Measurements from ENCODE around the gene BORA.

GRCh38 chr13:72745260-72745659, 17.5 kb downstream of the BORA start:
- TF ChIP-seq FOXA1 (IDR thresholded peaks at IDR 0.05) (no peak), JUND (IDR thresholded peaks at IDR 0.05) (no peak), RXRA (IDR thresholded peaks at IDR 0.05) (no peak), CTCF (IDR thresholded peaks at IDR 0.05; ENCODE audit: low read depth, low read length, missing input control) (no peak), YY1 (IDR thresholded peaks at IDR 0.05) (no peak), TAF1 (conservative IDR thresholded peaks at IDR 0.05) (no peak), SP1 (IDR thresholded peaks at IDR 0.05) (no peak), MAX (IDR thresholded peaks at IDR 0.05) (no peak), ZBTB33 (IDR thresholded peaks at IDR 0.05) (no peak), GABPA (IDR thresholded peaks at IDR 0.05 in 1 of 2, conservative IDR thresholded peaks at IDR 0.05 in 1 of 2) (no peak), REST (IDR thresholded peaks at IDR 0.05) (no peak), RAD21 (IDR thresholded peaks at IDR 0.05) (no peak)
